Lung (tissue), 12 donors: ENCODE results near the gene RGS12. TPM values are rescaled to one million over a fixed set of nuclear protein-coding genes. Genes with fewer than 3 reads are reported as not detected.

Experiments used
- ATAC-seq: fragments of 200-7000 bp; cut with Tn5 transposase; one replicate; pipeline ENCODE4 v1.9.1; 2020; ENCODE audit warnings: moderate number of reproducible peaks; ENCODE audit not compliant: insufficient read depth, low FRiP score
- DNase-seq, 3 donors: peaks; one replicate each; pipeline ENCODE4 v3.0.0-alpha.2; 2013 to 2017
- H3K27ac ChIP-seq, 2 donors: one replicate each; pipeline ENCODE4 v1.5.1; 2013; ENCODE audit warnings: mild to moderate bottlenecking in 2 of 2, moderate library complexity in 2 of 2, control low read depth in 1 of 2, inconsistent platforms in 1 of 2, low read depth in 1 of 2, low read length in 1 of 2
- H3K27me3 ChIP-seq, 3 donors: one replicate each; pipeline ENCODE4 v1.5.1; 2013; ENCODE audit warnings: low read length in 2 of 3; ENCODE audit not compliant: control insufficient read depth in 3 of 3, insufficient read depth in 3 of 3
- H3K36me3 ChIP-seq, 4 donors: one replicate each; pipeline ENCODE4 v1.5.1; 2013; ENCODE audit warnings: low read length in 4 of 4, mild to moderate bottlenecking in 1 of 4, moderate library complexity in 1 of 4; ENCODE audit not compliant: control insufficient read depth in 4 of 4, insufficient read depth in 4 of 4
- H3K4me1 ChIP-seq, 5 donors: one replicate each; pipeline ENCODE4 v1.5.1; 2013; ENCODE audit warnings: low read length in 5 of 5, mild to moderate bottlenecking in 2 of 5, moderate library complexity in 1 of 5; ENCODE audit not compliant: control insufficient read depth in 5 of 5, insufficient read depth in 5 of 5
- H3K4me3 ChIP-seq: one replicate; pipeline ENCODE4 v1.5.1; 2013; ENCODE audit warnings: mild to moderate bottlenecking, control low read depth, moderate library complexity
- H3K9ac ChIP-seq, 2 donors: one replicate each; pipeline ENCODE4 v1.5.1; 2013; ENCODE audit warnings: low read length in 2 of 2, control low read depth in 1 of 2; ENCODE audit not compliant: insufficient read depth in 1 of 2
- H3K9me3 ChIP-seq, 4 donors: one replicate each; pipeline ENCODE4 v1.5.1; 2013; ENCODE audit warnings: low read length in 3 of 4, mild to moderate bottlenecking in 1 of 4, moderate library complexity in 1 of 4; ENCODE audit not compliant: control insufficient read depth in 4 of 4, insufficient read depth in 3 of 4
- WGBS, 2 donors: extraction: QIAGEN DNeasy Blood & Tissue Kit; methylation state at CpG; one replicate each; pipeline ENCODE4 v1.1.7; 2013; 5-methylcytosine and 5-hydroxymethylcytosine counted together
- polyA plus RNA-seq, 2 donors: library from polyadenylated mRNA; stranded (reverse); fragments of 200-250 nt; gene quantifications; one replicate each; pipeline ENCODE4 v1.2.1, GENCODE V29; 2013
- total RNA-seq, 2 donors: library from RNA; depleted of rRNA in 1 of 2; stranded (reverse); fragments of >200 nt in 1 of 2; gene quantifications; one replicate each; pipeline ENCODE4 v1.2.1, GENCODE V29; 2014 to 2021
- TF ChIP-seq, protein P1 (sequence below): IDR thresholded peaks from 2 replicates; pipeline ENCODE4 v1.5.1; 2012; ENCODE audit warnings: mild to moderate bottlenecking; ENCODE audit errors: control extremely low read depth, extremely low read depth
- donor health status: control.
- donor health status: control.
- donor health status: Bipolar disorder and iron deficiency.
- donor health status: healthy.
- donor health status: DM: yes; HTN: yes; CAD: no.

The RGS12 gene
- total and polyA plus RNA-seq, 4 donors: 15.4 to 76.6 (median 44.9) TPM

GRCh38 chr4:3313556-3314228 is 20.9 kb downstream of the RGS12 start:
- TF ChIP-seq, protein P1, sequence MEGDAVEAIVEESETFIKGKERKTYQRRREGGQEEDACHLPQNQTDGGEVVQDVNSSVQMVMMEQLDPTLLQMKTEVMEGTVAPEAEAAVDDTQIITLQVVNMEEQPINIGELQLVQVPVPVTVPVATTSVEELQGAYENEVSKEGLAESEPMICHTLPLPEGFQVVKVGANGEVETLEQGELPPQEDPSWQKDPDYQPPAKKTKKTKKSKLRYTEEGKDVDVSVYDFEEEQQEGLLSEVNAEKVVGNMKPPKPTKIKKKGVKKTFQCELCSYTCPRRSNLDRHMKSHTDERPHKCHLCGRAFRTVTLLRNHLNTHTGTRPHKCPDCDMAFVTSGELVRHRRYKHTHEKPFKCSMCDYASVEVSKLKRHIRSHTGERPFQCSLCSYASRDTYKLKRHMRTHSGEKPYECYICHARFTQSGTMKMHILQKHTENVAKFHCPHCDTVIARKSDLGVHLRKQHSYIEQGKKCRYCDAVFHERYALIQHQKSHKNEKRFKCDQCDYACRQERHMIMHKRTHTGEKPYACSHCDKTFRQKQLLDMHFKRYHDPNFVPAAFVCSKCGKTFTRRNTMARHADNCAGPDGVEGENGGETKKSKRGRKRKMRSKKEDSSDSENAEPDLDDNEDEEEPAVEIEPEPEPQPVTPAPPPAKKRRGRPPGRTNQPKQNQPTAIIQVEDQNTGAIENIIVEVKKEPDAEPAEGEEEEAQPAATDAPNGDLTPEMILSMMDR: no peak
- Histone ChIP-seq H3K27ac (no peak overlapping the region), H3K9ac (no peak overlapping the region), H3K9me3 (no peaks in the 10 kb centered on the region), H3K36me3 (peaks cover 0 to 13% (median 11%) of the 10 kb centered on the region in 4 donors), H3K27me3 (no peaks in the 10 kb centered on the region), H3K4me1 (peaks cover 0 to 8% (median 0%) of the 10 kb centered on the region in 5 donors), H3K4me3 (no peak overlapping the region)
- 91 to 94% methylated on average over 16 of the region's 16 CpGs for WGBS, 2 donors
- ATAC-seq (no peak), DNase-seq (peak in 1 of 3 donors; percentile 4)

DNA sequence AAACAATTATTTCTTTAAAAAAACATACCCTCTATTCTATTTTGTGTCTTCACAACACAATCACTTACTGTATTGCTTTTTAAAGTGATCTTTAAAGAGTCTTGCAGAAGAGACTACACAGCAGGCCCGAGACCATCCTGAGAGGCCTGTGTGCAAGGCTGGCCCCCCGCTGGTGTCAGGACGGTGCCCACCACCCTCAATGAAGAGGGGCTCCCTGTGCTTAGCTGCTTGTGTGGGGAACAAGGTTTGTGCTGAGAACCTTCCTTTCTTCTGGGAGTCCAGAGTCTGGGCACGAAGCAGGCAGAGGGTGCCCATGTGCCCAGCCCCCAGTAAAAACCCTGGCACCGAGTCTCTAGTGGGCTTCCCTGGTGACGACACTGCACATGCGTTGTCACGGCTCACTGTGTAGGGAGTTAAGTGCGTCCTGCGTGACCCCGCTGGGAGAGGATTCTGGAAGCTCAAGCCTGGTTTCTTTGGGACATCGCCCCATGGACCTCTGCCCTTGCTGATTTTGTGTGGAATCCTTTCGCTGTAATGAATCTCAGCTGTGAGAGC is 22.0 kb downstream of the RGS12 start:
- no peak for ATAC-seq
- no peak for DNase-seq
- H3K4me3 ChIP-seq: no peak overlapping the region
- no peaks in the 10 kb centered on the region for H3K9me3 ChIP-seq
- TF ChIP-seq, protein P1: no peak
- no peaks in the 10 kb centered on the region for H3K27me3 ChIP-seq
- H3K9ac ChIP-seq: no peak overlapping the region
- peaks cover 0 to 13% (median 12%) of the 10 kb centered on the region in 4 donors for H3K36me3 ChIP-seq
- no peak overlapping the region for H3K27ac ChIP-seq
- 97 to 98% methylated on average over 13 of the region's 13 CpGs for WGBS, 2 donors
- peaks cover 0 to 8% (median 0%) of the 10 kb centered on the region in 5 donors for H3K4me1 ChIP-seq

DNA sequence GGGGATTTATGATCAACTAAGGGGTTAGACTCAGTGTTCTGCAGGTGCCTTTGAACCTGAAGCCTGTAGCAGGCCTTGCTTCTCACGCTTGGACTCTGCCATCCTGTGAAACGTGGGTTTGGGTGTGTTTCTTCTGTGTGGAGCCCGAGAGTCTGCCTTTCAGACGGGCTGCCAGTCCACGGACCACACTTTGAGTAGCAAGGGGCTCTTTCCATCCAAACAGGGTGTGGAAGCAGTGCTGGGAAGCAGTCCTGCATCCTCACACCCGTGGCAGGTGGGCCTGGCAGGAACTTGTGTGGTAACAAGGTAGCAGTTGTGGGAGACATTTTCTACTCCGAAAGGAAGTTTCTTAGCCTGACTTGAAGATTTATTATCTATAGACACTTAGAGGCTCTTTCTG is 22.7 kb downstream of the RGS12 start:
- H3K36me3 ChIP-seq: peaks cover 0 to 13% (median 12%) of the 10 kb centered on the region in 4 donors
- no peak overlapping the region for H3K9ac ChIP-seq
- TF ChIP-seq, protein P1: no peak
- H3K9me3 ChIP-seq: no peaks in the 10 kb centered on the region
- H3K27me3 ChIP-seq: no peaks in the 10 kb centered on the region
- ATAC-seq: no peak
- WGBS, 2 donors: 81 to 88% methylated on average over 7 of the region's 7 CpGs
- H3K4me3 ChIP-seq: no peak overlapping the region
- no peak for DNase-seq
- peaks cover 0 to 12% (median 0%) of the 10 kb centered on the region in 5 donors for H3K4me1 ChIP-seq
- no peak overlapping the region for H3K27ac ChIP-seq
